GM03348 (cell line): ENCODE results near the gene LOXHD1.

Experiments
- DNase-seq: peaks from one replicate; pipeline ENCODE4 v3.0.0; 2012; ENCODE audit warnings: low spot score

The LOXHD1 gene

GRCh38 chr18:46625069-46625468 lies 32.0 kb downstream of the LOXHD1 start:
- DNase-seq = no peak

GRCh38 chr18:46624127-46624526 lies 32.9 kb downstream of the LOXHD1 start:
- no peak for DNase-seq

GRCh38 chr18:46623541-46623940 lies 33.5 kb downstream of the LOXHD1 start:
- DNase-seq = peak; percentile 39

GRCh38 chr18:46622999-46623398 lies 34.0 kb downstream of the LOXHD1 start:
- DNase-seq = peak; percentile 31

- DNase-seq = no peak
Observed at GRCh38 chr18:46622451-46622850, 34.6 kb downstream of the LOXHD1 start.

GRCh38 chr18:46621871-46622270 lies 35.1 kb downstream of the LOXHD1 start:
- DNase-seq = no peak

GRCh38 chr18:46621111-46621766 lies 35.8 kb downstream of the LOXHD1 start:
- DNase-seq = no peak

GRCh38 chr18:46619559-46619958 lies 37.5 kb downstream of the LOXHD1 start:
- DNase-seq = no peak

GRCh38 chr18:46615720-46616119 lies 41.3 kb downstream of the LOXHD1 start:
- DNase-seq = no peak

- no peak for DNase-seq
Observed at GRCh38 chr18:46609048-46609447, 48.0 kb downstream of the LOXHD1 start.

- DNase-seq = no peak
Observed at GRCh38 chr18:46607926-46608325, 49.1 kb downstream of the LOXHD1 start.

- DNase-seq = no peak
Observed at GRCh38 chr18:46601141-46601805, 55.7 kb downstream of the LOXHD1 start.

GRCh38 chr18:46596119-46596518 lies 60.9 kb downstream of the LOXHD1 start:
- DNase-seq = no peak

- DNase-seq = no peak
Observed at GRCh38 chr18:46591783-46592391, 65.1 kb downstream of the LOXHD1 start.

- no peak for DNase-seq
Observed at GRCh38 chr18:46590103-46590502, 66.9 kb downstream of the LOXHD1 start.

GRCh38 chr18:46588971-46589660 lies 67.9 kb downstream of the LOXHD1 start:
- DNase-seq = no peak

- no peak for DNase-seq
Observed at GRCh38 chr18:46587600-46587999, 69.4 kb downstream of the LOXHD1 start.

- DNase-seq = no peak
Observed at GRCh38 chr18:46583711-46584110, 73.3 kb downstream of the LOXHD1 start.

- no peak for DNase-seq
Observed at GRCh38 chr18:46581648-46582047, 75.4 kb downstream of the LOXHD1 start.

GRCh38 chr18:46578987-46579386 lies 78.0 kb downstream of the LOXHD1 start:
- DNase-seq = no peak

- no peak for DNase-seq
Observed at GRCh38 chr18:46577546-46577945, 79.5 kb downstream of the LOXHD1 start.

GRCh38 chr18:46575851-46576250 lies 81.2 kb downstream of the LOXHD1 start:
- DNase-seq = no peak

- DNase-seq = no peak
Observed at GRCh38 chr18:46574743-46575115, 82.3 kb downstream of the LOXHD1 start.
